Osteoblast (primary cell): ENCODE measurements around the gene CCSER1. TPM values are rescaled to one million over a fixed set of nuclear protein-coding genes. Genes with fewer than 3 reads are reported as not detected.

Source experiments
- DNase-seq: peaks from one replicate; pipeline ENCODE4 v3.0.0; 2011; ENCODE audit warnings: low spot score, mixed read lengths; ENCODE audit not compliant: insufficient read length; ENCODE audit errors: missing footprints
- H2AFZ ChIP-seq: 2 replicates; pipeline ENCODE4 v1.6.0; 2011; ENCODE audit warnings: mild to moderate bottlenecking, low read length
- H3K27ac ChIP-seq: 2 replicates; pipeline ENCODE4 v1.5.1; 2011; ENCODE audit warnings: mild to moderate bottlenecking, low read depth, low read length, moderate library complexity
- H3K27me3 ChIP-seq: 2 replicates; pipeline ENCODE4 v1.6.0; 2012; ENCODE audit warnings: mild to moderate bottlenecking, control low read depth, inconsistent platforms, low read length, moderate library complexity; ENCODE audit not compliant: insufficient read depth
- H3K36me3 ChIP-seq: 2 replicates; pipeline ENCODE4 v1.5.1; 2011; ENCODE audit warnings: mild to moderate bottlenecking, low read length, control low read depth, moderate library complexity; ENCODE audit not compliant: insufficient read depth
- H3K4me1 ChIP-seq: 2 replicates; pipeline ENCODE4 v1.5.1; 2011; ENCODE audit warnings: mild to moderate bottlenecking, low read length, control low read depth, moderate library complexity; ENCODE audit not compliant: insufficient read depth
- H3K4me2 ChIP-seq: 2 replicates; pipeline ENCODE4 v1.6.0; 2011; ENCODE audit warnings: mild to moderate bottlenecking, low read length; ENCODE audit not compliant: insufficient read depth
- H3K4me3 ChIP-seq: fragments of 200-600 bp; sonication (generic); 3 replicates; pipeline ENCODE4 v1.5.1; 2012; ENCODE audit warnings: mild to moderate bottlenecking, low read length, inconsistent platforms; ENCODE audit not compliant: insufficient read depth
- H3K79me2 ChIP-seq: 2 replicates; pipeline ENCODE4 v1.6.0; 2012; ENCODE audit warnings: mild to moderate bottlenecking, low read length, control low read depth, inconsistent platforms; ENCODE audit not compliant: insufficient read depth
- H3K9me3 ChIP-seq: 2 replicates; pipeline ENCODE4 v1.5.1; 2011; ENCODE audit warnings: low read depth, low read length, control low read depth
- H4K20me1 ChIP-seq: 2 replicates; pipeline ENCODE4 v1.6.0; 2012; ENCODE audit warnings: mild to moderate bottlenecking, low read length, control low read depth; ENCODE audit not compliant: insufficient read depth
- total RNA-seq: library from RNA; depleted of rRNA; stranded (reverse); fragments of >200 nt; gene quantifications from 2 replicates; pipeline ENCODE4 v1.2.3, GENCODE V29; 2012
- TF ChIP-seq, protein P1 (sequence below): IDR thresholded peaks from 2 replicates; pipeline ENCODE4 v1.5.1; 2011; ENCODE audit warnings: mild to moderate bottlenecking, low read depth, low read length, moderate library complexity; ENCODE audit errors: extremely low read depth

Gene CCSER1
- total RNA-seq, 1 donor, result under 0.01 TPM

GRCh38 chr4:90990284-90990683 lies 863.1 kb downstream of the CCSER1 start:
- Histone ChIP-seq H3K4me2 (no peak overlapping the region), H3K27me3 (no peaks in the 10 kb centered on the region), H2AFZ (no peak overlapping the region), H3K4me3 (no peak overlapping the region), H3K4me1 (no peaks in the 10 kb centered on the region), H3K27ac (no peak overlapping the region), H4K20me1 (no peaks in the 10 kb centered on the region), H3K36me3 (no peaks in the 10 kb centered on the region), H3K9me3 (peaks cover 4% of the 10 kb centered on the region), H3K79me2 (no peaks in the 10 kb centered on the region)
- TF ChIP-seq, protein P1, sequence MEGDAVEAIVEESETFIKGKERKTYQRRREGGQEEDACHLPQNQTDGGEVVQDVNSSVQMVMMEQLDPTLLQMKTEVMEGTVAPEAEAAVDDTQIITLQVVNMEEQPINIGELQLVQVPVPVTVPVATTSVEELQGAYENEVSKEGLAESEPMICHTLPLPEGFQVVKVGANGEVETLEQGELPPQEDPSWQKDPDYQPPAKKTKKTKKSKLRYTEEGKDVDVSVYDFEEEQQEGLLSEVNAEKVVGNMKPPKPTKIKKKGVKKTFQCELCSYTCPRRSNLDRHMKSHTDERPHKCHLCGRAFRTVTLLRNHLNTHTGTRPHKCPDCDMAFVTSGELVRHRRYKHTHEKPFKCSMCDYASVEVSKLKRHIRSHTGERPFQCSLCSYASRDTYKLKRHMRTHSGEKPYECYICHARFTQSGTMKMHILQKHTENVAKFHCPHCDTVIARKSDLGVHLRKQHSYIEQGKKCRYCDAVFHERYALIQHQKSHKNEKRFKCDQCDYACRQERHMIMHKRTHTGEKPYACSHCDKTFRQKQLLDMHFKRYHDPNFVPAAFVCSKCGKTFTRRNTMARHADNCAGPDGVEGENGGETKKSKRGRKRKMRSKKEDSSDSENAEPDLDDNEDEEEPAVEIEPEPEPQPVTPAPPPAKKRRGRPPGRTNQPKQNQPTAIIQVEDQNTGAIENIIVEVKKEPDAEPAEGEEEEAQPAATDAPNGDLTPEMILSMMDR, result no peak
- DNase-seq, result no peak

DNA sequence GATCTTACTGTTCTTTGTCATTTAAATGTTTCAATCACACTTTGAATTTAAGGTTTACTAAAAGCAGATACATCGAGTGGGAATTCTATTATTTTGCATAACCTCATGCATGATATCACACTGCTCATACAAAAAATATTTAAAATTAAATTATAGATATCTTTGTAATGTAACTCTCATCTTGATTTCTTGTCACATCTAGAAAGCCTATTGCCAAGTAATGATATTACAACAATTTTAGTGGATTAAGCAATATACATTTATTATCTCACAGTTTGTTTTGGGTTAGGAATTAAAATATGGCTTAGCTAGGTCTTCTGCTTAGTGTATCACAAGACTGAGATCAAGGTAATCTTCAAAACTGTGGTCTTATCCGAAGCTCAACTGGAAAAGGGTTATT lies 865.0 kb downstream of the CCSER1 start:
- Histone ChIP-seq H3K4me2 (no peak overlapping the region), H3K27ac (no peak overlapping the region), H2AFZ (no peak overlapping the region), H3K36me3 (no peaks in the 10 kb centered on the region), H3K4me1 (no peaks in the 10 kb centered on the region), H4K20me1 (no peaks in the 10 kb centered on the region), H3K9me3 (peaks cover 4% of the 10 kb centered on the region), H3K27me3 (no peaks in the 10 kb centered on the region), H3K79me2 (no peaks in the 10 kb centered on the region), H3K4me3 (no peak overlapping the region)
- TF ChIP-seq, protein P1, result no peak
- no peak for DNase-seq

DNA sequence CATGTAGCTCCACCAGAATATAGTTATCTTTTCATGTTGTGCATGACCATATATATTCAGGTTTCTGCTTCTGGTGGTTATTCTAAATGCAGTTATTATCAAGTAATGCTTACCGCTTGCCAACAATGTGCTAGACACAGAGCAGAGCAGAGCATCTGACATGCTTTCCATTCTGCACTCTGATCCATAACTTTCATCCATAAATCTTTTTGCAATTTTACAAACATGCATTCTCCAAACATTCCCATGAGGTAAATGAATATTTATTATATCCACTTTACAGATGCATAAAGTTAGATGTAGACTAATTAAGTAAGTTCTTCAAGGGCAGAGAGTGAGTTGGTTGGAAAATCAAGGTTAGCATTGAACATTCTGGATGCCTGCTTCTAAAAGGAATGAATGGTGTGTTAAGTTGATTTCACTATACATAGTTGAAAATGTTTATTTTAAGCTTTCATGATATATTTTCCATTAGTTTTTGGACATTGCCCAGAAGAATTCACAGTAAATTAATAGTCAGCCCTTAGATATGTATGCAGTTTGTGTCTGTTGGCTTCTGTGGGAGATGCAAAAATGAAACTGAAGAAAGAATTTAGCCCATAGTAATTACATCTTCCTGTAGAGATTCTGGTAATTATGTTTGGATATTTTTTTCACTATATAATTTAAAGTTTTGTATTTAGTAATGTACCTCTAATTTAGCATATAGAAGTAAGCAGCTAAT lies 867.8 kb downstream of the CCSER1 start:
- Histone ChIP-seq H3K36me3 (no peaks in the 10 kb centered on the region), H3K9me3 (peaks cover 2% of the 10 kb centered on the region), H3K79me2 (no peaks in the 10 kb centered on the region), H3K27me3 (no peaks in the 10 kb centered on the region), H2AFZ (no peak overlapping the region), H3K4me3 (no peak overlapping the region), H3K27ac (no peak overlapping the region), H4K20me1 (no peaks in the 10 kb centered on the region), H3K4me1 (no peaks in the 10 kb centered on the region), H3K4me2 (no peak overlapping the region)
- DNase-seq, result no peak
- TF ChIP-seq, protein P1, result no peak

GRCh38 chr4:90995996-90996395 lies 868.8 kb downstream of the CCSER1 start:
- Histone ChIP-seq H3K36me3 (no peaks in the 10 kb centered on the region), H2AFZ (no peak overlapping the region), H3K4me3 (no peak overlapping the region), H3K27me3 (no peaks in the 10 kb centered on the region), H3K4me1 (no peaks in the 10 kb centered on the region), H3K9me3 (no peaks in the 10 kb centered on the region), H3K27ac (no peak overlapping the region), H3K79me2 (no peaks in the 10 kb centered on the region), H3K4me2 (no peak overlapping the region), H4K20me1 (no peaks in the 10 kb centered on the region)
- TF ChIP-seq, protein P1, result no peak
- no peak for DNase-seq
